ENCODE results near the gene RAD9A.

RAD9A gene

DNA sequence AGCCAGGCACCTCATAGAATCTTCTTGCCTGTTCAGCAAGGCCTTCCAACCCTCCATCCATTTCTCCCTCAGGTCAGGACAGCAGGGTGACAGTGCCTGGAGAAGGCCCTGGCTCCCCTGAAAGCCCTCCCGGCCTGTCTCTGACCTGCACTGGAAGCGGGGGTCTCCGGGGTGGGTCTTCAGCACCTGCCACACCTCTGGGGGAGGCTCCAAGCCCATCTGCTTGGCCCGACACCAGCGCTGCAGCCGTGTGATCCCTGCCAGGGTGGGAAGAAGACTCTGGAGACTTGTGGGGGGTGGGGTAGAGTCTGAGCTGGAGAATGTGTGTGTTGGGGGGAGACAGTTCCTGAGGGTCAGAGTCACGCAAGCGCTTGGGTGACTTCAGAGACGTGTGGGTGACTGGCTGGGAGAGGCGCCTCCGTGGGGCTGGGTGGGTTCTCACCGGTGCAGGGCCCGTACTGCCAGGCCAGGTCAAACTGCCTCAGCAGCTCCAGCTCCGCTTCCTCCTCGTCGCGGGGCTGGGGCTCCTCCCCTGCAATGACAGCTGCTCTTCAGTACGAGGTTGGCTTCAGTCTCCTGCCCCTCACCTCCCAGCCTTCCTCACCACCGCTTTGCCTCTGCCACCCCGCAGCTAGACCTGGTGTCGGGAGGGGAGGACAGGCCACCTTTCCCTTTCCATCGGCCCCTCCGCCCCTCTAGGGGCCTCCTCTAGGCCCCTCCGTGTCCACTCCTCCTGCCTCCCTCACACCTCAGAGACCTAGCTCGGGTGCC, 39.1 kb upstream of the RAD9A start:
- H3K36me3 ChIP-seq (ENCODE audit: control insufficient read depth, insufficient read depth, low read length): no peaks in the 10 kb centered on the region
- H3K4me1 ChIP-seq (ENCODE audit: control insufficient read depth, insufficient read depth, low read length): peaks cover 17% of the 10 kb centered on the region
- H3K27ac ChIP-seq (ENCODE audit: low read depth, low read length): peak overlapping the region; percentile 95
- peak overlapping the region; percentile 56 for H3K9ac ChIP-seq (ENCODE audit: low read depth, low read length)
- peak overlapping the region; percentile 78 for H3K4me3 ChIP-seq (ENCODE audit: low read depth, low read length)
- no peaks in the 10 kb centered on the region for H3K9me3 ChIP-seq (ENCODE audit: control insufficient read depth, insufficient read depth, low read length)
- no peaks in the 10 kb centered on the region for H3K27me3 ChIP-seq (ENCODE audit: control insufficient read depth, insufficient read depth, low read length)

DNA sequence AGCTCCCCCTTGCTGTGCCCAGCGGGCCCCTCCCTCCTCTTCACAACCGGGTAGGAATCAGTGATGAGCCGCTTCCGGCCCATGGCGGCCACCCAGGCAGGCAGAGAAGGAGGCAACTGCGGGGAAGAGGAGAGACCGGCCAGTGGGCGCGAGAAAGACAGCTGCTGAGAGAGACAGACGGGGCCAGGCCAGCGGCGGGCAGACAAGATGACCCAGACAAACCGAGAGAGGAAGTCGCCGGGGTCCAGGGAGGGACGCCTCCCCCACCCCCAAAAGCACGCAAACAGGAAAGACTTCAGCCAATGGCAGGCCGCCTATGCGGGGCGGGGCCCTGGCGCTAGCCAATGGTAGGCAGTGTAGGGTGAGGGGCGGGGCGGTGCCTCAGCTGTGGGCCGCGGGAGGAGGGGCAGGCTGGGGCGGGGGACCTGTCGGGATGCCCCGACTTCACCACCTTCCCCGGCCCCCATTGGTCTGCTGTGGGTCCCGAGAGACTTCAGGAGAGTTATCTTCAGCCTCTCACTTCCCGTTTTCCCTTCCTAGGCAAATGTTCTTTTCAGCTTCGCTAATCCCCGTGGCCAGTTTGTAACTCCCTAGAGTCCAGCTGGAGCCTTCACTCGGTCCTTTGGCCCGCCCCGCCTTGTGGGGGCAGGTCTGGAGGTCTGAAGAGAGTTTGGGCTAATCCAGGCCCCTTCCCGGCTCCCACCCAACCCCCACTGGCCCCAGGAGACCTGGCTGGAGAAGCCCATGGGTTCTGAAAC, 38.3 kb upstream of the RAD9A start, which contains the start of gene POLD4:
POLD4 (minus strand) TSS at position 230 of the 758 bp plus-strand sequence; CDS start at position 83, 147 bp downstream.
- Histone ChIP-seq H3K27me3 (ENCODE audit: control insufficient read depth, insufficient read depth, low read length) (no peaks in the 10 kb centered on the region), H3K9ac (ENCODE audit: low read depth, low read length) (peak within 1 kb of the TSS; percentile 56), H3K9me3 (ENCODE audit: control insufficient read depth, insufficient read depth, low read length) (no peaks in the 10 kb centered on the region), H3K36me3 (ENCODE audit: control insufficient read depth, insufficient read depth, low read length) (no peaks in the 10 kb centered on the region), H3K27ac (ENCODE audit: low read depth, low read length) (peak within 1 kb of the TSS; percentile 95), H3K4me3 (ENCODE audit: low read depth, low read length) (peak within 1 kb of the TSS; percentile 78), H3K4me1 (ENCODE audit: control insufficient read depth, insufficient read depth, low read length) (peaks cover 17% of the 10 kb centered on the region)

DNA sequence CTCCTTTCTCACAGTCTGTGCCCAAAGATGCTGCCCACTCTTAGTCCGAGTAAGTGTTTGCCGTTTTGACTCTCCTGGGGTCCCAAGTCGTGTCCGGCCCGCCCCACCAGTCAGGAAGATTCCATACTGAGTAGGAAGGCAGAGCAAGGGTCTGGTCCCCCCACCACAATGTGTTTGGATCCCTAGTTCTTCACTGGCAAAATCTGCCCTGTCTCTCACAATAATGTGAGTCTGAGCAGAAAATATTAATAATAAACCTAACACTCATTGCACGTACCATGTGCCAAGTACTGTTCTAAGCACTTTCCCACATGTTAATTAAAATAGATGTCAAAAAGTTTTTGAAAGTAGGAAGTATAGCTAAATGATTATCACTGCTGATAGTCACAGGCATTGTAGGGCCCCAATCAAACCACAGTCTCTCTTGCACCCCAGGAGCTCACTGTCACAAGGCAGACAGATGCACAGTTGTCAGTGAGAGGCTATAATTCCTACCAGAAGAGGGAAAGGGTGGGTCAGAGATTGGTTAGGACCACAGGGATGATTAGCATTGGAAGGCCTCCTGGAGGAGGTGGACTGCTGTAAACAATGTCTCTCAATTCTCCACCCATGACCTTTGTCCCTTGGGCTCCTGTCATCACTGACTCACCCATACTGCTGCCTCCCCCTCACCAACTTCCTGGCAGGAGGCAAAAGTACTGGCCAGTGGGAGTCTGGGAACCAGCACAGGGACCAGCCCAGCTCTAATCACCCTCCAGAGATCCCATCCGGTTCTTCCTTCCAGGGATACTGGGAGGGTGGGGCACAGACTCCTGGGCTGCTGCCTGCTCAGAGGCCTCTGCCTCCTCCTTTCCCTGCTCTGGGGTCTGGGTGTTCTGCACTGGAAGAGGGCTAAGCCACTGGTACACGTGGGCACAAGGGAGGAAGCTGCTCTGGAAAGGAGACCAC, 37.4 kb upstream of the RAD9A start:
- 0 out of 2 replicates have a peak overlapping the region, but pooled peaks have one; percentile 24 for H3K9ac ChIP-seq (ENCODE audit: low read depth, low read length)
- H3K27ac ChIP-seq (ENCODE audit: low read depth, low read length): peak overlapping the region; percentile 95
- H3K36me3 ChIP-seq (ENCODE audit: control insufficient read depth, insufficient read depth, low read length): no peaks in the 10 kb centered on the region
- H3K4me3 ChIP-seq (ENCODE audit: low read depth, low read length): peak overlapping the region; percentile 78
- peaks cover 17% of the 10 kb centered on the region for H3K4me1 ChIP-seq (ENCODE audit: control insufficient read depth, insufficient read depth, low read length)
- no peaks in the 10 kb centered on the region for H3K27me3 ChIP-seq (ENCODE audit: control insufficient read depth, insufficient read depth, low read length)
- no peaks in the 10 kb centered on the region for H3K9me3 ChIP-seq (ENCODE audit: control insufficient read depth, insufficient read depth, low read length)

DNA sequence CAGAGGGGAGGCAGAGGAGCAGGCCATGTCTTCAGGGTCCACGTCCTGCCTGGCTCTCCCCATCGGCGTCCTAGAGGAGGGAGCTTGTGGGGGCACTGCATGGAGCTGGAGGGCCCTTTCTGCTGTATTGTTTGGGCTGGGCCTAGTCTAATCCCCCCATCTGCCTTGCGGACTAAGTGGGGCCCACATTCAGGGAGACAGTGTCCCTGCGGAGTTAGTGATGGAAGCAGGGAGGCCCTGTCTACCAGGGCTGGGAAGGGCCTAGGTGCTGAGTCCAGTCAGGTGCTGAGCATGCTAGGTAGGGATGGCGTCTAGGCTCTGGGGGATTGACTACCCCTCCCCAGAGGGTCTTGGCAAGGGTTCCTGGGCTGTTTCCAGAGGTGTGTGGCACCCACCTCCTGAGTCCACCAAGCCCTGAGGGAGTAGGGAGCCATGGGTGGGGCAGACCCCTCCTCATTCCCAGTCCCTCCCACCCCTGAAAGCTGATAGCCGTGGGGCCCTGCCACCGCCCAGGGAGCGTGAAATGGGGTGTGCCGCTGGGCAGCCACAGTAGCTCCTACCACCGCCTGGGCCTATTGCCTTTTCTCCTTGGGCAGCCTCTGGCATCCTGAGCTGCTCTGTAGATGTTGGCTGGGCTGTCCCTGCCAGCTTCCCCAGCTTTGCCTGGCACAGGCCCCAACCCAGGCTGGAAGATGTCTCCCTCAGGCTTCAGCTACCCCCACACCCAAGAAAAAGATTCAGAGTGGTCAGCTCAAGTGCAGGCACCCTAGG, 36.6 kb upstream of the RAD9A start:
- Histone ChIP-seq H3K27me3 (ENCODE audit: control insufficient read depth, insufficient read depth, low read length) (no peaks in the 10 kb centered on the region), H3K9me3 (ENCODE audit: control insufficient read depth, insufficient read depth, low read length) (no peaks in the 10 kb centered on the region), H3K27ac (ENCODE audit: low read depth, low read length) (peak overlapping the region; percentile 95), H3K4me3 (ENCODE audit: low read depth, low read length) (no peak overlapping the region), H3K9ac (ENCODE audit: low read depth, low read length) (no peak overlapping the region), H3K36me3 (ENCODE audit: control insufficient read depth, insufficient read depth, low read length) (no peaks in the 10 kb centered on the region), H3K4me1 (ENCODE audit: control insufficient read depth, insufficient read depth, low read length) (peaks cover 17% of the 10 kb centered on the region)

DNA sequence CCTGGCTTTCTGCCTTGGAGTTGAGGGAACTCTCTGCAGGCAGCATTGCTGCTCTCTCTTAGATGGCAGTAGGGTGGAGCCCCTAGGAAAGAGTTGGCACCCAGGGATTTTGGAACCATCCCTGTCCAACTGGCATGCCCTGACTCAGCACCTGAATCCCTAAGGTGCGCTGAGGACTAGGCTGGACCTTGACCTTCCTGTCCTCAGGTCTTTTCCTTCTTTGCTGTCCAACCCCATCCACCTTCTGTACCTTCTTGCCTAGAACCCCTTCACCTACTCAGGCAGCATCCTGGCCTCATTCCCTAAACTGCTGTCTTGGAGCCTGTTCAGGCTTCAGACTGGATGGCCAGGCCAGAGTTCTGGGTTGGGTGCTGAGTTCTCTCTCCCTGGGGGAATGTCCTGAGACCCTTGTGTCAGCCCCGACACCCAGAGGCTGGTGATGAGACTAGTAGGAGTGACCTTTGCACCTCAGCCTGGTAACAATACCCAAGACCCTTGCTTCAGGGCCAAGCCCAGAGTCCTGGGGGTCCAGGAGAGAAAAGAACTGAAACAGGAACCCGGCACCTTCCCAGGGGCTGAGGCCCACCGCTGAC, 35.9 kb upstream of the RAD9A start:
- Histone ChIP-seq H3K27me3 (ENCODE audit: control insufficient read depth, insufficient read depth, low read length) (no peaks in the 10 kb centered on the region), H3K27ac (ENCODE audit: low read depth, low read length) (no peak overlapping the region), H3K9me3 (ENCODE audit: control insufficient read depth, insufficient read depth, low read length) (no peaks in the 10 kb centered on the region), H3K4me1 (ENCODE audit: control insufficient read depth, insufficient read depth, low read length) (peaks cover 17% of the 10 kb centered on the region), H3K36me3 (ENCODE audit: control insufficient read depth, insufficient read depth, low read length) (no peaks in the 10 kb centered on the region), H3K9ac (ENCODE audit: low read depth, low read length) (no peak overlapping the region), H3K4me3 (ENCODE audit: low read depth, low read length) (no peak overlapping the region)

DNA sequence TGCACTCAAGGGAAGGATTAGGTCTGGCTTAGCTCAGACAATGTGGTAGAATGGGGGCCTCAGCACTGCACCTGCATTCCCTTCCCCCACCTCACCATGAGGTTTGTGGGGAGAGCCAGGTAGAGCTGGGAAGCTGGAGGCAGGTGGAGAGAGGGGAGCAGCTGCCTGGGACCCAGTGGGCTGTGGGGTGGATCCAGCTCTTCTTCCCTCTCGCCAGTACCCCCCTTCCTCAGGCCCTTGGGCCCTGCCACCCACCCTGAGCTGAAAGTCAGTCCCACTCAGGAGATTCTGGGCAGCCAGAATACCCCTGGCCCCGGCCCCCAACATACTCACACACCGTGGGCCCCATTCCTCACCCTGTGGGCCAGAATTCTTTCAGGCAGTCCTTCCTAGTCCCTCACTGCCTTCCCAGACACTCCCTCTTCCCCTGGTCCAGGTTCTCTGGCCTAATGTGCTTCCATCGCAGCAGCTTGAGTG, 35.4 kb upstream of the RAD9A start:
- H3K27me3 ChIP-seq (ENCODE audit: control insufficient read depth, insufficient read depth, low read length): no peaks in the 10 kb centered on the region; the same call in 1 of the 2 replicates
- H3K9ac ChIP-seq (ENCODE audit: low read depth, low read length): no peak overlapping the region
- no peak overlapping the region for H3K27ac ChIP-seq (ENCODE audit: low read depth, low read length)
- peaks cover 17% of the 10 kb centered on the region for H3K4me1 ChIP-seq (ENCODE audit: control insufficient read depth, insufficient read depth, low read length)
- no peaks in the 10 kb centered on the region for H3K9me3 ChIP-seq (ENCODE audit: control insufficient read depth, insufficient read depth, low read length)
- no peaks in the 10 kb centered on the region for H3K36me3 ChIP-seq (ENCODE audit: control insufficient read depth, insufficient read depth, low read length)
- no peak overlapping the region for H3K4me3 ChIP-seq (ENCODE audit: low read depth, low read length)

DNA sequence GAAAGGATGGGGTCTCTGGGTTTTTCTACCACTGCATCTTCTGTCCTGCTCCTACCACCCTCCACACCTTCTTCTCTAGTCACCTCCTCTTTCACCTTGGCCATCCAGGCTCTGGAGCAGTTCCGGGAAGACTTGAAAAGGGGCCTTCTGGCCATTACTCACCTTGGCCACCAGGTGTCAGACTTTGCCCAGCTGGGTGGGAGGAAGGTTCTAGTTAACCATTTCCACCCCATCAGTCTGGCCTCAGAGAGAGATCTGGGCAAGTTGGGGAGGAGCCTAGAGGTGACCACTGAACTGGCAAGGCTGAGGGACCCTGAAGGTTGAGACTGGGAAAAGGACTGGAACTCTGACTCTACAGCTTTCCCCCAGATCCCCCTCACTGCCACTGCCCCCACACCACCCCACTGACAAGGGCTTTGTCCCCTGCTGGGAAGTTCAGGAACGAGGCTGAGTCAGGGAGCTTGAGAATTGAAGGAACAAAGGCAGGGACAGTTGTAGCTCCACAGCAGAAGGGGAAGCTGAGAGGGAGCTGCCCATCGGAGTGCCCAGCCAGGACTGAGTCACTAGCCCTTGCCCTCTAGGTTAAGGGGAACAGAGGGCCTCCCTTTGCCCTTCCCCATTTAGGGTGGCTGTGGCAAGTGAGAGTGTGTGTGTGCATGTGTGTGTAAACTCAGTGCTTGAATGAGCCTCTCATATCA, 34.8 kb upstream of the RAD9A start:
- Histone ChIP-seq H3K27ac (ENCODE audit: low read depth, low read length) (no peak overlapping the region), H3K9ac (ENCODE audit: low read depth, low read length) (no peak overlapping the region), H3K27me3 (ENCODE audit: control insufficient read depth, insufficient read depth, low read length) (no peaks in the 10 kb centered on the region; the same call in 1 of the 2 replicates), H3K36me3 (ENCODE audit: control insufficient read depth, insufficient read depth, low read length) (no peaks in the 10 kb centered on the region), H3K4me3 (ENCODE audit: low read depth, low read length) (no peak overlapping the region), H3K9me3 (ENCODE audit: control insufficient read depth, insufficient read depth, low read length) (no peaks in the 10 kb centered on the region), H3K4me1 (ENCODE audit: control insufficient read depth, insufficient read depth, low read length) (peaks cover 17% of the 10 kb centered on the region)

DNA sequence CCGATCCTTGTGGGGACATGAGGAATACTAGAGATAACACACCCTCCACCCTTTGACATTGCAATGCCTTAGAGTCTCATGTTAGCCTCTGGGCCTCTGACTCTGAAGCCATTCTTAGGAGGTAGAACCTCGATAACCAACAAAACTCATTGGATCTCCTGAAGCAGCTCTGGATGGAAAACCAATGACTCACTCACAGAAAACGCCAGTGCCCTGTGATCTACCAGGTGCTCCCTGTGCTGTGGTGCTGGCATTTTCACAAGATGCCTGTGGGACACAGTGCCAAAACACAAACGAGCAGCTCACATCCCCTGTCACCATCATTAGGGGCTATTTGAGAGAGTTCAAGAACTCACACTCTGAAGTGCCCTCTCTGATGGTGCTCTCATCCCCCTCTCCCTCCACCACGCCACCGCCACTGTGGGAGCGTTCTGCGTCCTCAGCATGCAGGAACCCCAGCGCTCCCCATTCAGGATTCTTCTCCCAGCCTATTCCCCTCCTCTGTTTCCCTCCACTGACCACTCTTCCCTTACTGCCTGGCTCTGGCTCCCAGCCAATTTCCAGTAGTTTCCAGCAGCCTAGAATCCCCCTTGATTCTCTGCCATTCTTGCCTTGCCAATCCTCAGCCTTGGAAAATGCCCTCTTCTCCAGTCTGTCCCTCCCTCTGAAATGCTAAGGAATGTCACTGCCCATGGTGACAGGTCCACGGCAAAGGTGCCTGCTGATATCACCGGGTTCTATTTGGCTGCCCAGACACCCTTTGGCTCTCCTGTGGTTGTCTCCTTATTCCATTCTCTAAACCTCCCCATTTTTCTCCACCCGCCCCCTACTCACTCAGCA, 33.7 kb upstream of the RAD9A start:
- no peak overlapping the region for H3K4me3 ChIP-seq (ENCODE audit: low read depth, low read length)
- H3K9ac ChIP-seq (ENCODE audit: low read depth, low read length): no peak overlapping the region
- peaks cover 13% of the 10 kb centered on the region; the same call in 1 of the 2 replicates for H3K4me1 ChIP-seq (ENCODE audit: control insufficient read depth, insufficient read depth, low read length)

DNA sequence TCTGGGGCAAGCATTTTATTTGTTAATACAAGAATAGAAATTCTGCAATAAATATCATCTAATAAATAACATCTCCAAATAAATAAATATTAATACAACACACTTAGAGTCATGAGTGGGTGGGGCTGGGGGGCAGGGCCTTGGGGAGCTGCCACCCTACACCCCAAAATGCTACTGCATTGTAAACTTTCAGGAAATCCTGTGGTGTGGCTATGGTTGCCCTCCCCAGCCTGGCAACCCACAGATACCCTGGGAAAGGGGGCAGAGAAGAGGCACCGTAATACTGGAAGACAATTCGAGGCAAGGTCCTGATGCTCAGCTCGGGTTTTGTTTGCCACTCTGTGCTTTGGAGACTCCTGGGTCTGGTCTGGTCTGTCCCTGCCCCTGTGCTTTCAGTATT, 27.6 kb upstream of the RAD9A start:
- Histone ChIP-seq H3K9me3 (ENCODE audit: control insufficient read depth, insufficient read depth, low read length) (no peaks in the 10 kb centered on the region), H3K4me1 (ENCODE audit: control insufficient read depth, insufficient read depth, low read length) (0 out of 2 replicates have a peak, but pooled peaks cover 2% of the 10 kb centered on the region), H3K9ac (ENCODE audit: low read depth, low read length) (no peak overlapping the region), H3K27me3 (ENCODE audit: control insufficient read depth, insufficient read depth, low read length) (peaks cover 9% of the 10 kb centered on the region; the same call in 1 of the 2 replicates), H3K27ac (ENCODE audit: low read depth, low read length) (no peak overlapping the region), H3K4me3 (ENCODE audit: low read depth, low read length) (no peak overlapping the region), H3K36me3 (ENCODE audit: control insufficient read depth, insufficient read depth, low read length) (no peaks in the 10 kb centered on the region)

More for the DNA sequence above, 33.7 kb upstream of the RAD9A start:
- no peaks in the 10 kb centered on the region; the same call in 1 of the 2 replicates for H3K27me3 ChIP-seq (ENCODE audit: control insufficient read depth, insufficient read depth, low read length)
- H3K36me3 ChIP-seq (ENCODE audit: control insufficient read depth, insufficient read depth, low read length): no peaks in the 10 kb centered on the region
- H3K27ac ChIP-seq (ENCODE audit: low read depth, low read length): no peak overlapping the region
- no peaks in the 10 kb centered on the region for H3K9me3 ChIP-seq (ENCODE audit: control insufficient read depth, insufficient read depth, low read length)

Measured in HUES48 (cell line).